GM23248 (cell line): ENCODE results near the gene RGS14. TPM values are rescaled to one million over a fixed set of nuclear protein-coding genes. Genes with fewer than 3 reads are reported as not detected.
"Not testable (repeated sequence)": the region's sequence is repeated elsewhere in the genome, so short reads cannot be mapped to it uniquely, and the experiment has no call there.

Experiments
- DNase-seq: peaks from one replicate; pipeline ENCODE4 v3.0.0-alpha.2; 2015
- H2AFZ ChIP-seq: fragments of 200-600 bp; sonication (generic); 2 replicates; pipeline ENCODE4 v1.6.1; 2016; ENCODE audit warnings: antibody characterized with exemption
- H3F3A ChIP-seq: fragments of 200-600 bp; sonication (generic); 2 replicates; pipeline ENCODE4 v1.6.1; 2016; ENCODE audit warnings: mild to moderate bottlenecking, antibody characterized with exemption, mixed run types; ENCODE audit not compliant: insufficient read depth
- H3K27ac ChIP-seq: fragments of 200-600 bp; sonication (generic); 2 replicates; pipeline ENCODE4 v1.5.1; 2016; ENCODE audit warnings: mild to moderate bottlenecking
- H3K27me3 ChIP-seq: fragments of 200-600 bp; sonication (generic); replicated peaks from 2 replicates; pipeline ENCODE4 v1.6.1; 2016; ENCODE audit warnings: mild to moderate bottlenecking; ENCODE audit not compliant: insufficient read depth
- H3K36me3 ChIP-seq: fragments of 200-600 bp; sonication (generic); 2 replicates; pipeline ENCODE4 v1.6.1; 2016; ENCODE audit warnings: low read depth, mild to moderate bottlenecking
- H3K4me1 ChIP-seq: fragments of 200-600 bp; sonication (generic); 2 replicates; pipeline ENCODE4 v1.6.1; 2016; ENCODE audit warnings: mild to moderate bottlenecking; ENCODE audit not compliant: insufficient read depth
- H3K4me2 ChIP-seq: fragments of 200-600 bp; sonication (generic); one replicate; pipeline ENCODE4 v1.6.1; 2016; ENCODE audit warnings: mild to moderate bottlenecking; ENCODE audit not compliant: unreplicated experiment
- H3K4me3 ChIP-seq: fragments of 200-600 bp; sonication (generic); 2 replicates; pipeline ENCODE4 v1.5.1; 2016; ENCODE audit warnings: mild to moderate bottlenecking
- H3K79me2 ChIP-seq: fragments of 200-600 bp; sonication (generic); 2 replicates; pipeline ENCODE4 v1.6.1; 2016; ENCODE audit warnings: mild to moderate bottlenecking; ENCODE audit not compliant: insufficient read depth
- H3K9ac ChIP-seq: fragments of 200-600 bp; sonication (generic); 2 replicates; pipeline ENCODE4 v1.6.1; 2016; ENCODE audit warnings: mild to moderate bottlenecking
- H3K9me2 ChIP-seq: fragments of 200-600 bp; sonication (generic); 2 replicates; pipeline ENCODE4 v1.6.1; 2016; ENCODE audit warnings: mixed run types, mild to moderate bottlenecking, moderate library complexity; ENCODE audit not compliant: insufficient read depth
- H3K9me3 ChIP-seq: fragments of 200-600 bp; sonication (generic); one replicate; pipeline ENCODE4 v1.6.1; 2017; ENCODE audit warnings: low read depth
- H4K20me1 ChIP-seq: fragments of 200-600 bp; sonication (generic); 2 replicates; pipeline ENCODE4 v1.6.0; 2016; ENCODE audit not compliant: insufficient read depth
- EZH2 ChIP-seq: fragments of 200-600 bp; sonication (generic); IDR thresholded peaks from 2 replicates; pipeline ENCODE4 v1.6.1; 2018; ENCODE audit warnings: antibody characterized with exemption, mild to moderate bottlenecking; ENCODE audit not compliant: insufficient read depth, poor library complexity, severe bottlenecking
- EZH2phosphoT487 ChIP-seq: fragments of 200-600 bp; sonication (generic); IDR thresholded peaks from 2 replicates; pipeline ENCODE4 v1.6.1; 2018; ENCODE audit warnings: antibody characterized with exemption, moderate library complexity, mild to moderate bottlenecking, low read depth; ENCODE audit not compliant: insufficient read depth
- WGBS, 2 experiments: methylation state at CpG; one replicate each; pipeline ENCODE4 v1.1.6; 2015 to 2017; ENCODE audit warnings: low lambda C conversion rate in 2 of 2, low coverage in 1 of 2; ENCODE audit errors: missing lambda C conversion rate in 2 of 2; 5-methylcytosine and 5-hydroxymethylcytosine counted together
- in situ Hi-C: fragments of 300-500 bp; cut with MboI; formaldehyde crosslinking; loops from 2 replicates; pipeline ENCODE4 v1.15.0; 2020
- polyA plus RNA-seq: library from polyadenylated mRNA; unstranded; fragments of >200 nt; fragmentation: Nextera tagmentation; extraction: Ambion mirVana; gene quantifications from 2 replicates; pipeline ENCODE4 v1.2.1, GENCODE V29; 2016
- total RNA-seq: library from RNA; depleted of rRNA; stranded (reverse); fragments of >200 nt; shearing (Covaris generic); gene quantifications from 2 replicates; pipeline ENCODE4 v1.2.3, GENCODE V29; 2014

RGS14 gene
- total and polyA plus RNA-seq, 2 experiments from 2014 or later = 2.5 to 6.4 TPM

GRCh38 chr5:177336603-177337494 lies 20.9 kb upstream of the RGS14 start:
- 94 to 96% methylated on average over 30 to 35 of the region's 36 CpGs for WGBS, 2 experiments
- Histone ChIP-seq H3K27ac (no peak overlapping the region), H3K9me2 (no peaks in the 10 kb centered on the region), H3F3A (no peaks in the 10 kb centered on the region), H2AFZ (no peak overlapping the region), H3K9me3 (no peaks in the 10 kb centered on the region), H4K20me1 (no peaks in the 10 kb centered on the region), H3K36me3 (peaks cover 4% of the 10 kb centered on the region; the same call in 1 of the 2 replicates), H3K79me2 (peaks cover 33% of the 10 kb centered on the region), H3K9ac (no peak overlapping the region), H3K4me3 (no peak overlapping the region), H3K27me3 (no peaks in the 10 kb centered on the region), H3K4me1 (no peaks in the 10 kb centered on the region), H3K4me2 (no peak overlapping the region)
- in situ Hi-C loops = no loop called here
- TF ChIP-seq EZH2phosphoT487 (no peak), EZH2 (no peak)
- DNase-seq = no peak

- Histone ChIP-seq H3K4me1 (no peaks in the 10 kb centered on the region), H4K20me1 (no peaks in the 10 kb centered on the region), H3K4me2 (no peak overlapping the region), H3K9me2 (no peaks in the 10 kb centered on the region), H3K4me3 (no peak overlapping the region), H2AFZ (no peak overlapping the region), H3K9me3 (no peaks in the 10 kb centered on the region), H3K27me3 (no peaks in the 10 kb centered on the region), H3F3A (no peaks in the 10 kb centered on the region), H3K79me2 (peaks cover 49% of the 10 kb centered on the region), H3K9ac (no peak overlapping the region), H3K36me3 (peaks cover 4% of the 10 kb centered on the region), H3K27ac (no peak overlapping the region)
- no peak for TF ChIP-seq EZH2
- TF ChIP-seq EZH2phosphoT487 = no peak
- DNase-seq = no peak
- 93 to 96% methylated on average over 16 to 22 of the region's 22 CpGs for WGBS, 2 experiments
- in situ Hi-C loops = no loop called here
Observed at GRCh38 chr5:177338251-177339106, 19.2 kb upstream of the RGS14 start.

GRCh38 chr5:177339107-177339638 lies 18.6 kb upstream of the RGS14 start:
- Histone ChIP-seq H3K4me3 (no peak overlapping the region), H3F3A (no peaks in the 10 kb centered on the region), H2AFZ (no peak overlapping the region), H3K9ac (no peak overlapping the region), H3K27ac (no peak overlapping the region), H3K79me2 (peaks cover 56% of the 10 kb centered on the region), H3K27me3 (no peaks in the 10 kb centered on the region), H3K36me3 (no peaks in the 10 kb centered on the region; the same call in none of the 2 replicates), H3K4me2 (no peak overlapping the region), H3K9me3 (no peaks in the 10 kb centered on the region), H3K4me1 (no peaks in the 10 kb centered on the region), H4K20me1 (no peaks in the 10 kb centered on the region), H3K9me2 (no peaks in the 10 kb centered on the region)
- no peak for DNase-seq
- TF ChIP-seq EZH2phosphoT487 (no peak), EZH2 (no peak)
- in situ Hi-C loops = no loop called here
- WGBS, 2 experiments = 75 to 77% methylated on average over 11 of the region's 11 CpGs

GRCh38 chr5:177343000-177343399 lies 14.7 kb upstream of the RGS14 start:
- DNase-seq, in situ Hi-C loops: not testable (repeated sequence)
- 92 to 96% methylated on average over 14 of the region's 14 CpGs for WGBS, 2 experiments

More at GRCh38 chr5:177343000-177343399, 14.7 kb upstream of the RGS14 start:
- not testable (repeated sequence) for H3K4me2 ChIP-seq, H3K9me2 ChIP-seq, H3K27me3 ChIP-seq, H3K4me1 ChIP-seq, H4K20me1 ChIP-seq, H3K9me3 ChIP-seq, H3K36me3 ChIP-seq, H3K4me3 ChIP-seq, H3K9ac ChIP-seq, H2AFZ ChIP-seq, H3F3A ChIP-seq, H3K27ac ChIP-seq
- peaks cover 94% of the 10 kb centered on the region for H3K79me2 ChIP-seq
